ENCODE data around the gene CCDC190. TPM values are rescaled to one million over a fixed set of nuclear protein-coding genes. Genes with fewer than 3 reads are reported as not detected.

The CCDC190 gene
- total and polyA plus RNA-seq, 2 of the 8 experiments (the other 6 are each of a cell fraction or from before 2014, with no cell fraction given) = not detected

GRCh38 chr1:162854245-162854882 is 6.6 kb downstream of the CCDC190 start:
- no peak for DNase-seq (ENCODE audit: low read depth in 1 of 2, low spot score in 2 of 2)
- CTCF ChIA-PET (ENCODE audit: partially characterized antibody) = interaction anchor here (0.5 to 3.6 kb wide), 30 partner anchors 9 to 474 kb away, joined by 3 to 38 read pairs (median 4); partner anchors contain the start of gene RGS4
- H2BK5ac ChIP-seq (ENCODE audit: low read depth, low read length) = no peak overlapping the region
- no peak overlapping the region for H3K18ac ChIP-seq (ENCODE audit: extremely low read depth, low read length)
- H2BK120ac ChIP-seq (replicated peaks; ENCODE audit: low read depth, low read length) = no peak overlapping the region
- no peak overlapping the region for H3K27ac ChIP-seq (ENCODE audit: low read depth, low read length)
- no peak overlapping the region for H4K5ac ChIP-seq (ENCODE audit: insufficient read length, low read depth, low read length)
- H4K8ac ChIP-seq (ENCODE audit: extremely low read depth, insufficient read depth, low read length) = no peak overlapping the region
- H3K4me1 ChIP-seq (replicated peaks in 1 of 4; ENCODE audit: control insufficient read depth in 3 of 4, insufficient read depth in 4 of 4, low read length in 3 of 4) = no peaks in the 10 kb centered on the region
- H3K23me2 ChIP-seq (ENCODE audit: low read depth, low read length) = no peaks in the 10 kb centered on the region
- H3K56ac ChIP-seq (replicated peaks; ENCODE audit: insufficient read length, low read depth, low read length) = no peak overlapping the region
- H3K9ac ChIP-seq (replicated peaks in 1 of 4; ENCODE audit: extremely low read depth in 1 of 4, low read depth in 3 of 4, low read length in 3 of 4) = no peak overlapping the region
- H4K20me1 ChIP-seq (replicated peaks in 1 of 2; ENCODE audit: control insufficient read depth in 1 of 2, insufficient read depth in 2 of 2, low read length in 2 of 2) = no peaks in the 10 kb centered on the region
- WGBS, 2 experiments (ENCODE audit: extremely low coverage in 1 of 2, insufficient coverage in 1 of 2, insufficient read length in 1 of 2, insufficient replicate concordance in 2 of 2, low coverage in 1 of 2, low lambda C conversion rate in 2 of 2, missing lambda C conversion rate in 1 of 2) = 51% methylated on average over 4 of the region's 4 CpGs; no CpG with 5 or more reads in 1 of the 2 experiments
- POLR2A ChIA-PET (ENCODE audit: partially characterized antibody) = interaction anchor here (0.6 kb wide), 1 partner anchor 334 kb away, joined by 3 read pairs; no protein-coding TSS in a partner anchor
- H3K23ac ChIP-seq (ENCODE audit: insufficient read length) = no peak overlapping the region
- peak overlapping the region; percentile 85; the same call in 1 of the 2 replicates for H2AFZ ChIP-seq (ENCODE audit: low read length)
- no peak overlapping the region for H2AK5ac ChIP-seq (ENCODE audit: low read depth, low read length)
- no peak overlapping the region for H3K4me2 ChIP-seq (ENCODE audit: insufficient read depth in 1 of 2, low read depth in 2 of 2, low read length in 2 of 2)
- no peak overlapping the region for H3K14ac ChIP-seq (ENCODE audit: insufficient read length)
- no peaks in the 10 kb centered on the region for H3K79me2 ChIP-seq (ENCODE audit: control insufficient read depth in 1 of 2, insufficient read depth in 2 of 2, low read length in 2 of 2)
- no peak overlapping the region for H2BK20ac ChIP-seq (ENCODE audit: low read length)
- H2BK15ac ChIP-seq (ENCODE audit: low read length) = no peak overlapping the region; the same call in 1 of the 2 replicates
- no peak for FAIRE-seq
- no peaks in the 10 kb centered on the region for H3K79me1 ChIP-seq (ENCODE audit: low read depth, low read length)
- no peaks in the 10 kb centered on the region for H3K36me3 ChIP-seq (ENCODE audit: control insufficient read depth in 2 of 4, insufficient read depth in 4 of 4, low read length in 3 of 4)
- H4K91ac ChIP-seq (replicated peaks; ENCODE audit: insufficient read length, low read length) = no peak overlapping the region
- H3K27me3 ChIP-seq (replicated peaks in 1 of 4; ENCODE audit: control insufficient read depth in 3 of 4, extremely low read depth in 1 of 4, insufficient read depth in 3 of 4, low read length in 3 of 4) = no peaks in the 10 kb centered on the region
- no peaks in the 10 kb centered on the region for H3K9me3 ChIP-seq (ENCODE audit: insufficient read depth in 2 of 2, low read depth in 1 of 2, low read length in 1 of 2)
- no peak overlapping the region for H3K4me3 ChIP-seq (ENCODE audit: extremely low read depth in 1 of 4, insufficient read depth in 2 of 4, low read depth in 3 of 4, low read length in 4 of 4)
- H2BK12ac ChIP-seq (ENCODE audit: low read depth, low read length) = no peak overlapping the region
- no peak overlapping the region for H3K4ac ChIP-seq (replicated peaks; ENCODE audit: insufficient read length, low read depth, low read length)
- TF ChIP-seq JUN (IDR thresholded peaks at IDR 0.05; ENCODE audit: low read depth, low read length) = no peak
- no peak for TF ChIP-seq ZNF274 (IDR thresholded peaks at IDR 0.05; ENCODE audit: borderline replicate concordance, extremely low read depth, low read length)
- peak in 2 of 3 experiments; percentile 52 to 69; a peak in 3 of 4 replicates for TF ChIP-seq CTCF (IDR thresholded peaks at IDR 0.05; ENCODE audit: control extremely low read depth in 1 of 3, insufficient read depth in 1 of 3, low read depth in 1 of 3, low read length in 3 of 3)
- no peak for TF ChIP-seq HDAC2 (IDR thresholded peaks at IDR 0.05; ENCODE audit: borderline replicate concordance in 1 of 2, low read depth in 2 of 2, low read length in 2 of 2)
- no peak for TF ChIP-seq CEBPB (IDR thresholded peaks at IDR 0.05; ENCODE audit: low read depth, low read length)
- no peak for TF ChIP-seq CHD2 (IDR thresholded peaks at IDR 0.05; ENCODE audit: low read length)
- TF ChIP-seq CTBP2 (IDR thresholded peaks at IDR 0.05; ENCODE audit: borderline replicate concordance, insufficient read depth, insufficient read length, low read length) = no peak
- no peak for TF ChIP-seq SIN3A (conservative IDR thresholded peaks at IDR 0.05 in 1 of 2, IDR thresholded peaks at IDR 0.05 in 1 of 2; ENCODE audit: low read depth in 1 of 2, low read length in 2 of 2)
- peak; percentile 67 to 68 for TF ChIP-seq RAD21 (IDR thresholded peaks at IDR 0.05 in 1 of 2, conservative IDR thresholded peaks at IDR 0.05 in 1 of 2; ENCODE audit: low read depth in 2 of 2, low read length in 2 of 2)
